Chondrocyte (in vitro differentiated cells): Measurements from ENCODE around the gene SAMD8. TPM values are rescaled to one million over a fixed set of nuclear protein-coding genes. Genes with fewer than 3 reads are reported as not detected.
A peak's percentile ranks its signal among the peaks of the same experiment; 100 is the strongest.

ENCODE experiments used
- DNase-seq: peaks from one replicate; pipeline ENCODE4 v3.0.0; 2021; ENCODE audit warnings: mixed read lengths, low spot score
- H3K27ac Mint-ChIP-seq: one replicate; pipeline ENCODE4 v1.8.0; 2021; ENCODE audit warnings: mild to moderate bottlenecking, moderate library complexity, mixed read lengths; ENCODE audit not compliant: unreplicated experiment
- H3K27me3 Mint-ChIP-seq: 2 replicates; pipeline ENCODE4 v1.8.0; 2021; ENCODE audit warnings: low read depth, mixed read lengths
- H3K36me3 Mint-ChIP-seq: 2 replicates; pipeline ENCODE4 v1.8.0; 2021; ENCODE audit warnings: low read depth, mixed read lengths
- H3K4me1 Mint-ChIP-seq: 2 replicates; pipeline ENCODE4 v1.8.0; 2021; ENCODE audit warnings: low read depth, mild to moderate bottlenecking, mixed read lengths
- H3K4me3 Mint-ChIP-seq: one replicate; pipeline ENCODE4 v1.8.0; 2021; ENCODE audit warnings: mild to moderate bottlenecking, moderate library complexity, mixed read lengths; ENCODE audit not compliant: unreplicated experiment
- H3K9me3 Mint-ChIP-seq: 2 replicates; pipeline ENCODE4 v1.8.0; 2021; ENCODE audit warnings: low read depth, mixed read lengths
- total RNA-seq: library from RNA; stranded (reverse); gene quantifications from 3 replicates; pipeline ENCODE4 v1.2.1, GENCODE V29; 2021
- TF ChIP-seq, protein P1 (sequence below): fragments of 200-600 bp; sonication (generic); IDR thresholded peaks from 2 replicates; pipeline ENCODE4 v1.5.0; 2021; ENCODE audit warnings: antibody characterized with exemption, mild to moderate bottlenecking, moderate library complexity

The SAMD8 gene
- total RNA-seq, 1 donor from 2014 or later = 24.7 TPM

DNA sequence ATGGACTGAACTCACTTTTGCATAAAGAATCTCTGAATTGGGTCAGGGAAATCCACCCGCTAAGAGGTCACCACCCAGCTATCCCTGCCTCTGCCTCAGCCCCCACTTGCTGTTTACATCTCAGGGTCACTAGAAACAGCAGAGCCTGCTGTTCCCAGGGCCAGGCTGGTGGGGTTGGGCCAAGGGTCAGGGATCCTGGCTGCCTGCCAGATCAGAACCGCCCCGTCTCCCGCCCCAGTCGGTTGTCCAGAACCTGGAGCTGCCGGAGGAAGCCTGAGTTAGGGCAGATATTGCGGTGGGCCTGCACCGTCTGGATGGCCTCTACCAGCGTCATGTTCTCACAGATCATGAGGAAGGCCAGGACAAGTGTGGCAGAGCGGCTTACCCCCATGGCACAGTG, 17.0 kb upstream of the SAMD8 start:
- Mint-ChIP-seq H3K4me3 (no peak overlapping the region), H3K36me3 (no peaks in the 10 kb centered on the region), H3K27me3 (peaks cover 3% of the 10 kb centered on the region), H3K4me1 (no peaks in the 10 kb centered on the region), H3K9me3 (no peaks in the 10 kb centered on the region), H3K27ac (no peak overlapping the region)
- TF ChIP-seq, protein P1, sequence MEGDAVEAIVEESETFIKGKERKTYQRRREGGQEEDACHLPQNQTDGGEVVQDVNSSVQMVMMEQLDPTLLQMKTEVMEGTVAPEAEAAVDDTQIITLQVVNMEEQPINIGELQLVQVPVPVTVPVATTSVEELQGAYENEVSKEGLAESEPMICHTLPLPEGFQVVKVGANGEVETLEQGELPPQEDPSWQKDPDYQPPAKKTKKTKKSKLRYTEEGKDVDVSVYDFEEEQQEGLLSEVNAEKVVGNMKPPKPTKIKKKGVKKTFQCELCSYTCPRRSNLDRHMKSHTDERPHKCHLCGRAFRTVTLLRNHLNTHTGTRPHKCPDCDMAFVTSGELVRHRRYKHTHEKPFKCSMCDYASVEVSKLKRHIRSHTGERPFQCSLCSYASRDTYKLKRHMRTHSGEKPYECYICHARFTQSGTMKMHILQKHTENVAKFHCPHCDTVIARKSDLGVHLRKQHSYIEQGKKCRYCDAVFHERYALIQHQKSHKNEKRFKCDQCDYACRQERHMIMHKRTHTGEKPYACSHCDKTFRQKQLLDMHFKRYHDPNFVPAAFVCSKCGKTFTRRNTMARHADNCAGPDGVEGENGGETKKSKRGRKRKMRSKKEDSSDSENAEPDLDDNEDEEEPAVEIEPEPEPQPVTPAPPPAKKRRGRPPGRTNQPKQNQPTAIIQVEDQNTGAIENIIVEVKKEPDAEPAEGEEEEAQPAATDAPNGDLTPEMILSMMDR = no peak
- no peak for DNase-seq

GRCh38 chr10:75095631-75096030, 15.8 kb upstream of the SAMD8 start:
- no peak for DNase-seq

DNA sequence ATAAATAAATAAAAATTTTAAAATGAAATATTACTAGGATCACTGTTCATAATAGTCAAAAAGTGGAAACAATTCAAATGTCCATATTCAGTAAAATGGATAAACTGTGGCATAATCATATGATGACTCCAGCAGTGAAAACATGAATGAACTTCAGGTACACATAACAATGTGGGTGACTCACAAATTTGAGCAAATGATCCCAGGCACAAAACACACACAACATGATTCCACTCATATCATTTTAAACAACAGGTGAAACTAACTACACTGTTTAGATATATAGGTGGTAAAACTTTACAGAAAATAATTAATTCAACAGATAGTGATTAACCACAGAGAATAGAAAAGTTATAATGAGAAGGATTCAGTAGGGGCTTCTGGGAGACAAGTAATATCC, 14.7 kb upstream of the SAMD8 start:
- no peaks in the 10 kb centered on the region for H3K36me3 Mint-ChIP-seq

More at GRCh38 chr10:75095631-75096030, 15.8 kb upstream of the SAMD8 start:
- Mint-ChIP-seq H3K36me3 (no peaks in the 10 kb centered on the region), H3K27me3 (peaks cover 3% of the 10 kb centered on the region), H3K9me3 (no peaks in the 10 kb centered on the region), H3K4me3 (no peak overlapping the region), H3K4me1 (peaks cover 3% of the 10 kb centered on the region), H3K27ac (no peak overlapping the region)
- TF ChIP-seq, protein P1 = no peak

DNA sequence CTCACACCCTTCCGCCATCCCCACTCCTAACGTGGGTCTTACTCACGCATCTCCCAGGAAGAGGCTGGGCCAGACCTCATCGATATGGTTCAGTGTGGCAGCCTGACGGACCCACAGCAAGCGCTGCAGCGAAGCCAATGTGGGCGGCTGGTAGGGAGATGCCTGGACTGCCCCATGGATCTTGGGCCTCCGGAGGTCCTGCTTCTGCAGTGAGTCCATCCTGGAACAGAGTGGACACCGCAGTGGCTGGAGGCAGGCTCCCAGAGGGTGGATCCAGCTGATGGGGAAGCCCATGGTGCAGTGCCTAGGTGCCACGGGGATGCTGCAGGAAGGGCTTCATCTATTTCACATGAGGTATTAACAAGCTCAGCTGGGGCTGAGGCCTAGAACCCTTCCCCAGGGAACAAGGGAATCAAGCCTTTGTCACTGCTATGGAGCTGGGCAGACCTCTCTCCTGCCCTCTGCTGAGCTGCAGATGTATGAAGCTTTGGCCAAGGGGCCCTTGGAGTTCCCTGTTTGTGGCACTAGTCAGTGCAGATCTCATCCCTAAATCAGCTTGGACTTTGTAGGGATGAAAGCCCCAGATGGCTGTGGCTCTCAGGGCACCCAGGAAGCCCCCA, 13.7 kb upstream of the SAMD8 start:
- H3K27ac Mint-ChIP-seq = no peak overlapping the region
- no peak for DNase-seq
- TF ChIP-seq, protein P1 = peak; percentile 61
- peaks cover 3% of the 10 kb centered on the region for H3K27me3 Mint-ChIP-seq
- no peak overlapping the region for H3K4me3 Mint-ChIP-seq
- H3K9me3 Mint-ChIP-seq = no peaks in the 10 kb centered on the region
- H3K4me1 Mint-ChIP-seq = peaks cover 5% of the 10 kb centered on the region
- H3K36me3 Mint-ChIP-seq = no peaks in the 10 kb centered on the region

More for the DNA sequence above, 14.7 kb upstream of the SAMD8 start:
- H3K4me3 Mint-ChIP-seq = no peak overlapping the region
- no peaks in the 10 kb centered on the region for H3K9me3 Mint-ChIP-seq
- peaks cover 3% of the 10 kb centered on the region for H3K27me3 Mint-ChIP-seq
- peaks cover 5% of the 10 kb centered on the region for H3K4me1 Mint-ChIP-seq
- no peak for DNase-seq
- TF ChIP-seq, protein P1 = no peak
- H3K27ac Mint-ChIP-seq = no peak overlapping the region

DNA sequence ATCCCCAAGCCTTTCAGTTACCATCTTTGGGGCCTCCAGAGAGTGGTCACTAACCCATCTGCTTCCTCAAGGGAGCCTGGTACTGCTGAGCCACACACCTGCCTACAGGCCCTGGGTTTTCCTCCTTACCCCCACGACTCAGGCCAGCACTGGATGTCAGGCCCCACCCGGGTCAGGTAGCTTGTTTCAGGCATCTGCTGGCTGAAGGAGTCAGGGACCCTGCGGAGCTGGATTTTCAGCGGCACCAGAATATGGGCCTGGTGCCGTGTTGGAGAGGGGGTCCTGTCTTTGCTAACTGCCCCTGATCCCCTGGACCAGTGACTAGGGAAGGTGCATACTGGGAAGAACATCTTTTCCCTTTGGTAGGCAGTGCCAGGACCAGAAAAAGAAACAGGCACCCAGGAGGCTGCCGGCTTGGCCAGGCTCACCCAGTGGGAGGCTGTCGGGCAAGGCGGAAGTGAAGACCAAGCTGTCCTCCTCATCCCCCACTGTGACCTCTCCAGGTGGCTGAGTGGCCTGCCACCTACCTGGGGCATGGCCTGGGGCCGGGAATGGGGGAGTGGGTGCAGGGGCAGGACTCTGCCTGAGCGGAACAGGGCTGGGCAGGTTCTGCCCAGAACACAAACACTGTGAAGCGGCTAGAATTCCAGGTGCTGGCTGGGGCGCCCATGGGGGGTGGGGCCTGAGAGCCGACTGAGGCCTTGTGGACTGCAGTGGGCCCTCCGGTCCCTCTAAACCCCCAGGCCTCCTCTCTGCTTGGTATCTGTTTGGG, 12.4 kb upstream of the SAMD8 start:
- Mint-ChIP-seq H3K27ac (no peak overlapping the region), H3K4me3 (no peak overlapping the region), H3K4me1 (peaks cover 5% of the 10 kb centered on the region), H3K9me3 (no peaks in the 10 kb centered on the region), H3K27me3 (no peaks in the 10 kb centered on the region), H3K36me3 (no peaks in the 10 kb centered on the region)
- DNase-seq = no peak
- TF ChIP-seq, protein P1 = no peak
